ENCODE data around the gene RAB22A. TPM values are rescaled to one million over a fixed set of nuclear protein-coding genes. Genes with fewer than 3 reads are reported as not detected.

Gene RAB22A
- total RNA-seq, 1 experiment from 2014 or later = 9.9 TPM

- ChIA-PET RAD21 (ENCODE audit: low non-redundant PET in 1 of 2, low total read pairs in 2 of 2, uncharacterized antibody in 2 of 2, unreplicated experiment in 2 of 2) (no interaction called here), POLR2A (no interaction called here), CTCF (no interaction called here)
- no TSS peak for BruUV-seq (replicated peaks)
- ATAC-seq (no peak), DNase-seq (ENCODE audit: low read depth, low spot score) (no peak)
- Histone ChIP-seq H3K79me2 (ENCODE audit: insufficient read depth, low read length) (no peaks in the 10 kb centered on the region), H4K20me1 (ENCODE audit: insufficient read depth) (no peaks in the 10 kb centered on the region), H3K9me3 (ENCODE audit: control insufficient read depth in 1 of 2, insufficient read depth in 1 of 2, low read depth in 1 of 2, low read length in 2 of 2) (no peaks in the 10 kb centered on the region), H2AFZ (ENCODE audit: low read depth, low read length, poor library complexity, severe bottlenecking) (no peak overlapping the region), H3K4me2 (ENCODE audit: low read length) (no peak overlapping the region), H3K4me3 (replicated peaks in 1 of 2; ENCODE audit: low read depth in 1 of 2, low read length in 2 of 2) (no peak overlapping the region), H3K27ac (ENCODE audit: low read depth, low read length) (no peak overlapping the region), H3K9me2 (ENCODE audit: insufficient read depth) (no peaks in the 10 kb centered on the region), H3K9ac (ENCODE audit: low read length) (no peak overlapping the region), H3K36me3 (ENCODE audit: control insufficient read depth in 1 of 2, insufficient read depth in 2 of 2, low read length in 2 of 2) (no peaks in the 10 kb centered on the region), H3K4me1 (ENCODE audit: control insufficient read depth in 1 of 2, insufficient read depth in 2 of 2, low read length in 2 of 2) (no peaks in the 10 kb centered on the region), H3K27me3 (ENCODE audit: insufficient read depth, low read length) (no peaks in the 10 kb centered on the region)
- no peak for TF ChIP-seq SP1 (IDR thresholded peaks at IDR 0.05; ENCODE audit: low read depth)
- no peak for TF ChIP-seq FOSL1 (IDR thresholded peaks at IDR 0.05; ENCODE audit: low read depth)
- TF ChIP-seq CTCF (IDR thresholded peaks at IDR 0.05 in 2 of 3, conservative IDR thresholded peaks at IDR 0.05 in 1 of 3; ENCODE audit: borderline replicate concordance in 1 of 3, insufficient read depth in 1 of 3, low read depth in 2 of 3, low read length in 2 of 3) = no peak
- no peak for TF ChIP-seq MAX (IDR thresholded peaks at IDR 0.05)
- TF ChIP-seq SIN3A (IDR thresholded peaks at IDR 0.05; ENCODE audit: low read depth) = no peak
- TF ChIP-seq REST (IDR thresholded peaks at IDR 0.05; ENCODE audit: low read depth) = no peak
- intact Hi-C loops (cut with micrococcal nuclease) = no loop called here
These were observed 21.9 kb upstream of the RAB22A start for GRCh38 chr20:58287638-58288037.

Measured in HCT116 (cell line).